WTC11 (cell line): ENCODE results near the gene ETV6.

Experiments used
- GRHL2 ChIP-seq: fragments of 250-450 bp; sonication (Bioruptor Pico); IDR thresholded peaks from 2 replicates; pipeline ENCODE4 v1.8.0; 2022; ENCODE audit warnings: mild to moderate bottlenecking, moderate library complexity; ENCODE audit not compliant: insufficient replicate concordance, severe bottlenecking
- NFYB ChIP-seq: sonication (generic); formaldehyde crosslinking; conservative IDR thresholded peaks from 2 replicates; pipeline ENCODE4 v1.8.0; 2022; ENCODE audit warnings: low read depth, missing genetic modification reagents
- TF ChIP-seq, protein P1 (sequence below): sonication (generic); formaldehyde crosslinking; IDR thresholded peaks from 2 replicates; pipeline ENCODE4 v1.8.0; 2022; ENCODE audit warnings: mild to moderate bottlenecking, missing genetic modification reagents

DNA sequence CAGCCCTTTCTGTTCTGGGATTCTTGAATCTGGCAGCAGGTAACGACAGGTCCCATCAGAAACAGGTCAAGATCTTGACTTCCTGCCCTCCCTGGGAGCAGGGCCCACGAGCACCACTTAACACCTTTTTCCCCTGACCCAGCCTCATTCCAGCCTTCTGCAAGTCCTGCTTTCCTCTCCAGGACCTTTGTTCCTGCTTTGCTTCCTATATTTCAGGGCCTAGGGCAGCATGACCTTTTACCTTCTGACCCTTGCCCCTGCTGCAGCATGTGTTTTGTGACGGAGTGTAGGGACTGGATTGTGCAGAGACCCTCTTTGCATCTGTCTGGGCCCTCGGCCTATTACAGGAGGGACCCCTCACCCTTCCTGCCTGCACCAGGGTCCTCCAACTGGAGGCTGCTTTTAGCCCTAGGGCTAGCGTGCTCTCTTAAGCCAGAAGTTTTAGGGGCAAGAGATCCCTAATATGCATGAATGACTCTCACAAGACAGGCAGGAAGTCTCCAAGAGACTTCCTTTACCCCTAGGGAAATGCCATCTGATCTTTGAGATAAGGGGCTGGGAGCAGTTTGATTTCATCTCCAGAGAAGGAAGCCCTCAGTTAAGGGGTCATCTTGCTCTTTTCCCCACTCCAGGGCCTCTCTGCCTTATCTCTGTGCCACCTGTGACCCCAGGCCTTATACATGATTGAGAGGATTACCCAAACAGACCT is 211.8 kb downstream of the ETV6 start:
- TF ChIP-seq GRHL2 (CRISPR knock-in tag) (no peak), NFYB (CRISPR knock-in tag) (no peak)
- TF ChIP-seq, protein P1, sequence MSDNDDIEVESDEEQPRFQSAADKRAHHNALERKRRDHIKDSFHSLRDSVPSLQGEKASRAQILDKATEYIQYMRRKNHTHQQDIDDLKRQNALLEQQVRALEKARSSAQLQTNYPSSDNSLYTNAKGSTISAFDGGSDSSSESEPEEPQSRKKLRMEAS (CRISPR knock-in tag), result no peak
